ENCODE results near the gene UFD1. TPM values are rescaled to one million over a fixed set of nuclear protein-coding genes. Genes with fewer than 3 reads are reported as not detected.

The UFD1 gene
- total RNA-seq, 1 donor from 2014 or later, result 32.2 TPM

DNA sequence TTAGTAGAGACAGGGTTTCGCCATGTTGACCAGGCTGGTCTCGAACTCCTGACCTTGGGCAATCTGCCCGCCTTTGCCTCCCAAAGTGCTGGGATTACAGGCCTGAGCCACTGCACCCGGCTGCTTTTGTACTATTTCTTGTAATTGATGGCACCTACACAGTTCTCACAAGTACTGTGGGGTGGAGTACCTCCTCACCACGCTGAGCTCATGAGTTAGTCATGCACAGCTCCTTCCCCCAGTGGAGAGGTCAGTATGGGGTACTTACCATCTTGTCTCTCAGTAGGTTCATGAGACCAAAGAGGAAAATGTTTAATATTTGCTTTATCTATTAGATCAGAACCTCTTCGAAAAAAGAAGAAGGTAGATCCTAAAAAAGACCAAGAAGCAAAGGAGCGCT is 44.6 kb downstream of the UFD1 start:
- no peak for FAIRE-seq
- no peak for DNase-seq (ENCODE audit: low spot score in 2 of 2)

GRCh38 chr22:19432133-19432851 is 46.7 kb downstream of the UFD1 start, which contains the start of gene MRPL40:
MRPL40 (plus strand) TSS chr22:19432545; CDS start chr22:19432555, 10 bp downstream.
- FAIRE-seq, result no peak

DNA sequence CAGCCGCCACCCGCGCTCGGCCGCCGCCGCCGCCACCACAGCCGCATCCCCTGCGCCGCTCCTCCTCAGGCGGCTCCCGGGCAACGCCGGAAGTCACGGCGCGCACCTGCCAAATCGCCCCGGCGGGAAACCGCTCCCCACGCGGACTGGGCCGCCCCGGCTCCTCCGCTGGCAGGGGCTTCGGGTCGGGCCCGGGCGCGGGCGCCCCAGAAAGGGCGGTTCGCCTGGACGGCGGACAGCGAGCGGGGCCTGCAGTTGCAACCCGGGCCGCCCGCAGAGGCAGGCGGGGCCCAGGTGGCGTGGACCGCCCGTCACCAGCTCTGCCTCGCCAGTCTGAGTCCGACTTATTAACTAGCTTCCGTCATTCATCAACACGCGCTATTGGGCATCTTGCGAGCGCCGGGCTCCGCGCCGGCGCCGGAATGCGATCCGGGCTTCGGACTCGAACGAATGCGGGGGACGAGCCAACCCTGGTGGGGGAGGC is 47.3 kb downstream of the UFD1 start, which contains the start of gene HIRA:
Gene HIRA (minus strand): TSS at position 85 of the 484 bp plus-strand sequence. CDS start 257 bp downstream, outside the sequence.
- no peak for FAIRE-seq

More at GRCh38 chr22:19432133-19432851, 46.7 kb downstream of the UFD1 start, which contains the start of gene MRPL40:
- peak; percentile 95 to 98 for DNase-seq (ENCODE audit: low spot score in 2 of 2)

GRCh38 chr22:19430890-19431541 is 48.0 kb downstream of the UFD1 start:
- DNase-seq (ENCODE audit: low spot score in 2 of 2) (peak in 1 of 2 donors; percentile 14), FAIRE-seq (no peak)

More for the DNA sequence above, 47.3 kb downstream of the UFD1 start, which contains the start of gene HIRA:
- peak; percentile 78 to 90 for DNase-seq (ENCODE audit: low spot score in 2 of 2)

- FAIRE-seq (no peak), DNase-seq (ENCODE audit: low spot score in 2 of 2) (no peak)
Observed at GRCh38 chr22:19429950-19430889, 48.8 kb downstream of the UFD1 start.

- FAIRE-seq (no peak), DNase-seq (ENCODE audit: low spot score in 2 of 2) (no peak)
Observed at GRCh38 chr22:19424186-19424500, 54.9 kb downstream of the UFD1 start.

GRCh38 chr22:19422440-19423301 is 56.3 kb downstream of the UFD1 start:
- FAIRE-seq (no peak), DNase-seq (ENCODE audit: low spot score in 2 of 2) (no peak)

DNA sequence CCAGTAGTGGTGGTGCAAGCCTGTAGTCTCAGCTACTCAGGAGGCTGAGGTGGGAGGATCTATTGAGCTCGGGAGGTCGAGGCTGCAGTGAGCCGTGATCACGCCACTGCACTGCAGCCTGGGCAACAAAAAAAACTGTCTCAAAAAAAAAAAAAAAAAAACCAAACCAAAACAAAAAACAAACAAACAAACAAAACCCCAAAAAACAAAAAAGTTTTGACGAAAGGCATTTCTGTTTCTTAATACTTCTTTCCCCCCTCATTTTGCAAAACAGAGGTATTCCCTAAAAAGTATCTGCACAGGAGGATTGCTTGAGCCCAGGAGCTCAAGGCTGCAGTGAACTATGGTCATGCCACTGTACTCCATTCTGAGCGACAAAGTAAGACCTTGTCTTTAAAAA is 58.7 kb downstream of the UFD1 start:
- no peak for DNase-seq (ENCODE audit: low spot score in 2 of 2)
- FAIRE-seq, result no peak

- FAIRE-seq (no peak), DNase-seq (ENCODE audit: low spot score in 2 of 2) (no peak)
Observed at GRCh38 chr22:19419464-19420178, 59.4 kb downstream of the UFD1 start.

- DNase-seq (ENCODE audit: low spot score in 2 of 2) (no peak), FAIRE-seq (no peak)
Observed at GRCh38 chr22:19419086-19419463, 59.9 kb downstream of the UFD1 start.

- DNase-seq (ENCODE audit: low spot score in 2 of 2), result no peak
- no peak for FAIRE-seq
Observed at GRCh38 chr22:19412923-19413322, 66.1 kb downstream of the UFD1 start.

- no peak for FAIRE-seq
- no peak for DNase-seq (ENCODE audit: low spot score in 2 of 2)
Observed at GRCh38 chr22:19412478-19412877, 66.5 kb downstream of the UFD1 start.

DNA sequence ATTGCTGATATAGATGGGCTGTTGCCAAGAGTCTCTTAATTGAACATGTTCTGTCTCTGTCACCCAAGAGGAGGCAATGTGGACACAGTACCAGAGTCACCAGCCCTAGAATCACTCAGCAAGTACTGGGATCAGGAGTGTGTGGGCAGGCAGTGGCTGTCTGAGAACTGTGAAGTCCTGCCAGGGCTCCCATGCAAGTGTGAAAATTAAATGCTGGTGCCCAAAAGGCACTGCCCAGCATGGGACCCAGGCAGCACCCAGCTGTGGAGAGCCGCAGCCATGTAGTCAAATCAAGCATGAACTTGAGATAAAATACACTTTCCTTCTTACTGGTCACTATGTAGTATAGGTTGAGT is 67.3 kb downstream of the UFD1 start:
- DNase-seq (ENCODE audit: low spot score in 2 of 2), result no peak
- no peak for FAIRE-seq

DNA sequence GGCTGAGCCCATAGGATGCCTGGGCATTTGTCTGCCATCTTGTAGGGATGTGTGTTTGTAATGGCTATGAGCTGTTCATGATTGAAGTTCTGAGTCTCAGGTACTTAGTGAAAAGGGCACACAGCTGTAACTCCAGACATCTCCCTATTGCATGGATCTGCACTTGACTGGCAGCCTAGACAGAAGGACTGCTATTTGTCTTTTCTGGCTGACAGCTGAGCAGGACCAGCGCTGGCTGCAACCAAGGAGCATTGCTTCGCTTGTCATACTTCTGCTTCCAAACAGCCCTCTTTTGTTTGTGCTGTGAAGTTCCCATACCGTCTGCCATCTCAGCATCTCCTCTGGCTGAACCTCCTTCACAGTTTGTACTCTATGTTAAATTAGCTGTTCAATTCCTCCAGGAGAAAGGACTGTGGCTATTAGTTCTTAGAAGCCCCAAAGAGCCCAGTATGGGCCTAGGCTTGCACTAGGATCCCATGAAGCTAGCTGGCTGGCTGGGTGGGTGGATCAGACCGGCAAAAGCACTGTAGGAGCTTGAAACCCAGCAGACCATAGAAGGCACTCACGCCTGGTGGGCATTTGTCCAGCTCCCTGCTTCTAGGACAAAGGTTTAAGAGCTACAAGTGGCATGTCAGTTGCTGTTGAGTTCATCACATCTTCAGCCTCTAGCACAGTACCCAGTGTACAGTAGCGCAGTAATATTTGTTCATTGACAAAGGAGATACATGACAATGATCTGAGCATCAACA is 67.9 kb downstream of the UFD1 start:
- no peak for FAIRE-seq
- DNase-seq (ENCODE audit: low spot score in 2 of 2), result no peak

DNA sequence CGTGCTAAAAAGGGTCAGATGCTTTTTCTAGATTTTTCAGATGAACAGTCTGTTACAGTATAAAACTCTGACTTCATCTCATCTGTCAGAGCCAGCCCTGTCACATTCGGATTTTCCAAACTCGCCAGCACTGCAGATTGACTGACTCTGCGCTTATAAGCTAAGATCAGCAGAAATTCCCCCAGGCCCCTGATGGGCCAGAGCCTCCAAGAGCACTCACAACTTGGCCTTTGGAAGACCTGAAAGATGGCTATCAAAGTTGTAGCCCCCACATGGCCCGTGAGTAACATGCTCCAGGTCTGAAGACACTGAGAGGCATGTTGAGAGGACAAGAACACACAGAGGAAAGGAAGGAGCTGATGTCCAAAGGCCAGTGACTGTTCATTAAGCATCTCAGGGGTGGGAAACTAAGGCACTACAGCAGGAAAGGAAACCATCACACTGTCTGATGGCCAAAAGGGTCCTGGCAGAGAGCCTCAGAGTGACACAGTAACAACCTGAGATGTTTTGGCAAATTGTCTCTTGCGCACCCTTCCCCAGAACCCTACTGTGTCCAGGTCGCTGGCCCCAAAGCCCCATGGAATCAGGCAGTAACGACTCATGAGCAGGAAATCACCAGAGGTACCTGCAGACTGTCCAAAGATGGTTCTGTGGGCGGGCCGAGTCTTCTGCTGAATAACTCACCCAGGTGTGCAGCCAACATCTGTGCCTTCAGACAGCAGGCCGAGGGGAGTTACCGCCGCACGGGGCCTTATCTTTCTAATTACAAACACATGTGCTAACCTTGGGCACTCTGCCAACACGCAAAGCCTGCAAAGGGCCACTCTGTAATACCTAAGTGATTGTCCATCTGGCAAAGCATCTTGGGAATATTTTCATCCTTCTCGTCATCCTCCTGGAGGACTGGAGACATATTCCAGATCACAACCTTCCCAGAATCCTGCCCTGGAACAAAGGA is 71.1 kb downstream of the UFD1 start:
- FAIRE-seq (no peak), DNase-seq (ENCODE audit: low spot score in 2 of 2) (no peak)

DNA sequence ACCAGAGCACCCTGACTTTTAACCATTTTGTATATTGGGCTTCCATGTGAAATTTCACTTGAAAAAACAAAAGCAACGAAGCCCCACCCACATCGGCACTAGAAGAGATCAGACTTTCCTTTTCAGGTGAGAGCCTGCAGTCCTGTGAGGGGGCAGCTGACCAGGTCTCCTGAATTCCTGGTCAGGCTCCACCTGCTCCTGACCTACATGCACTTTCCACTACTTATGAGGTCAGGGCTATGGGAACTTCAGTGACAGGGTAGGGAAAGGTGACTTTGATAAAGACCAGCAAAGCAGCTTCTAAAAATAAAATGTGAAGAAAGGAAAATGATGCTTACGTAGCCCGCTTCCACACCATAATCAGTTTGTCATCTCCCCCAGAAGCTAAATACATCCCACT is 72.1 kb downstream of the UFD1 start:
- DNase-seq (ENCODE audit: low spot score in 2 of 2) (no peak), FAIRE-seq (no peak)

DNA sequence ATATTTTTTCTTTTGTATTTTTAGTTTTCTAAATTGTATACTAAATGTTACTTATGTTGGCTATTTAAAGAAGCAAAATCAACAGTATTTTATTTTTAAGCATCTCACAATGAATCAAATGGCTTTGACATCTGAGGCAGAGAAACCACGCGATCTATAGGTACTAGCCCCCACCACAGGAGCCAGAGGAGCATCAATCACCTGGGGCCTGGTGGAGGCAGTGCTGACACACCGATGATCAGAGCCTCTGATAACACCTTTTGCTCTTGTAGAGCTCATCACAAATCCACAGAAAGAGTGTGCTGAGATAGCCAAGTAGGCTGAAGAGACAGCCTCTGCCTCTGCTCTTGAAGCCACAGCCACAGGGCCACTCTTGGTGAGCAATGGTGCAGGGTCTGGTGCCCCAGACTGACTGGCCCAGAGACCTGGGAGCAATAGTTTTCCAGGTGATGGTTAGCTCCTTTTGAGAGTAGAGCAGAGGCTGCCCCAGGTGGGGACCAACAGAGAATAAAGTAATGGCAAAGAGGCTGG is 72.6 kb downstream of the UFD1 start:
- no peak for DNase-seq (ENCODE audit: low spot score in 2 of 2)
- FAIRE-seq, result no peak

Measured in frontal cortex (tissue), 4 donors.